GM18867 (cell line): ENCODE measurements around the gene ZSWIM5.
"Not testable (repeated sequence)": the region's sequence is repeated elsewhere in the genome, so short reads cannot be mapped to it uniquely, and the experiment has no call there.

Experiments used
- ATAC-seq: cut with Tn5 transposase; IDR thresholded peaks from one replicate; pipeline ENCODE4 v1.9.1; 2021; ENCODE audit warnings: mild to moderate bottlenecking, moderate library complexity; ENCODE audit not compliant: unreplicated experiment

Gene ZSWIM5

DNA sequence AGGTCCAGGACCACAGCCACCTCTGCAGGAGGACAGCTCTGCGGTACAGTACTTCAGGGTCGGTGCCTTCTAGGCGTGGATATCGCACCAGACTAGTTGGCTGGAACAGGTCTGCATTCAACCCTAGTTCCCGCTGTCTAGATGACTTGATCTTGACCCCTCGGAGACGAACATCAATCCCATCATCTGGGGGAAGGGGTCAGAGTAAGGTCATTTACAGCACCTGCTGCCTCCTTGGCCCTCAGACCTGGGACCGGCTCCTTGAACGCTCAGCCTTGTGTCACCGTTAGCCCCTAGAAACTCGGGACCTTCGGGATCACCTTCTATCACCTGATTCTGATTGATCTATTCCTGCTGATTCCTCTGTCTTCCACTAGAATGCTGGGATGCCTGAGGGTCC lies 197.9 kb downstream of the ZSWIM5 start:
- ATAC-seq = no peak

DNA sequence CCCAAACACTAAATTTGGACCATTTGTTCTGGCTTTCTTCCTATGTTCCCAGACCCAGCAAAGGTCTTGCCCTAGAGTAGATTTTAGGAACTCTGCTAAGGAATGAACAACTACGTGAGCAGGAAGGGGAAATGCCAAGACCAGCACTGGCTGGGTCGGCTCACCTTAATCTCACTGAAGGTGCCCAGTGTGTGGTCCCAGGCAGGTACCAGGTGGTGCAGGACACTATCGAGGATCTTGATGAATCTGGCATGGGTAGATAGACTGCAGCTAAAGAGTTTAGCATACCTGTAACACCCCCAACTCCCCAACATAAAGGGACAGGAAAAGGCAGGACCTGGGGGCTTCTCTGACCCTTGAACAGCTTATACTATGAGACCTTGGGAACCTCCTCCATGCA lies 198.3 kb downstream of the ZSWIM5 start:
- ATAC-seq = no peak

DNA sequence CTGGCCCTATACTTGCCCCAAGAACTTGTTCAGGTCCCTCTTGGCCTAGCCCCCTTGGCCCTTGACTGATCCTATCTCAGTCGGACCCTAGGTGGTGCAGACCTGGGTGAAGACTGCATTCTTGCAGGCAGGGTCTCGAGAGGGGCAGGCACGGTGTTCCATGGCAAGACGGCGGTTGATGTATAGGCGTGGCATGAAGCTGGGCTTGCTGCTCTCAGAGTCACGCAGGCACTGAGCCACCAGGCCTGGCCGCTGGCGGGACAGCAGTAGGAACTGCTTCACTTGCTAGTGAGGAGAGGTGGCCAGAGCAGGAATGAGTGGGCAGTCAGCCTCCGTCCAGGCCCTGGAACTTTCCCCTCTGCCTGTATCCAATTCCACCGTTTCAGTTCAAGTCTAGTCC lies 199.1 kb downstream of the ZSWIM5 start:
- ATAC-seq = no peak

DNA sequence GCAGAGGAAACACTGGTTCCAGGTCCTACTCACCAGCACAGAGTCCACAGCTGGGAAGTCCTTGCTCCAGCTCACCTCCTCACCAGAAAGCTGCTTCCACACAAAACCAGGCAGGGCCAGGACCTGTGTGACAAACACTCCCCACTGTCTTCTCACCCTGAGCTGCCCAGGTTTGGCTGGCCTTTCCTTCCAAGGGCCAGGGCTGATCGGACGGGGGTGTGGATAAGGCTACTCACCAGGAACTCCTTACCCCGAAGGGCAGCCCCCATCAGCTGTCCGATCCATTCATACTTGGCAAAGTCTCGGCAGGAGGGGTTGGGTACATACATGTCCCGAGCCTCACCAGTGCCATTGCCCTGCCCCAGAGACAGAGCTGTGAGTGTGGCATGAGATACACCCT lies 200.6 kb downstream of the ZSWIM5 start:
- ATAC-seq = no peak

DNA sequence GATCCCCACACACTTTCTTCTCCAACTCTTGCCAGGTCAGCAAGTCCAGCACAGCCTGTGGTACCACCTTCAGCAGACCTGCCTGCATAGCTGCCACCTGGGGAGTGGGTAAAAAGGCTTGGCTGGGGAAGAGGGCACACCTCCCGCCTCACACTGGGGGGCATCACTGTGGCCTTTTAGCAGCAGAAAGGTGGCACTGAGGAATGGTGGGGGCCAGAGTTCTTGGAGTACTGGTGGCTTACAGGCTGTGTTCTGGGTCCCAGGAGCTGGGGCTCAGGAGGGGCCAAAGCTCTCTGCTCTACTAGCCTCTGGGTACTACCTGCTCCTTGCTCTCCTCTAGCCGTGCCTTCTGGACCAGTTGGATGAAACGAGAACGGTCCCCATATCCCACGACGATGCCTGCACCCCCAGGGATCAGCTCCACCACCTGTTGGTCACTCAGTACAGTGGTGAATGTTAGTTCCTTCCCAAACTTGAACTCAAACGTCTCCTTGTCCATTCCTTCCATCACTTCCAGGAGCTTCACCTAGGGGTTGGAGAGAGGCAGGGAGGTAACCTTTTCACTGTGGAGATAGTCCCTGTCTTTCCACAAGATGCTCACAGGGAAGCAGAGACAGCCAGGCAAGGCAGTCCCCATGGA lies 202.0 kb downstream of the ZSWIM5 start:
- no peak for ATAC-seq

DNA sequence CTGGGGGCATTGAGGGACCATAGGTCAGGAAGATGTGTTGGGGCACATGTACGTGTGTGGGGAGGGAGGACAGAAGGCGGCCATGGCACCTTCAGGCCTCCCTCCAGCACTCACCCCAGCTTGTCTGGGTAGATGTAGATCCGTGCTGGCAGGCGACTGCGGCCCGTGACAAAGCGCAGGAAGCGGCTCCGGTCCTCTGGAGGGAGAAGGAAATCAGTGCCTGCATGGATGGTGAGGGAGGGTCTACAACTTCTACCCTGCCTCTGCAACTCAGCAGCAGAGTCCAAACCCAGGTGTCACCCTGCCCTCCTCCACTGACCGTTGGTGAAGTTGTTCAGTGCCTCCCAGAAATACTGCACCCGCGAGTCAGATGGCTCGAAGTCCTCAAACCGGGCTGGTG lies 202.7 kb downstream of the ZSWIM5 start:
- no peak for ATAC-seq

DNA sequence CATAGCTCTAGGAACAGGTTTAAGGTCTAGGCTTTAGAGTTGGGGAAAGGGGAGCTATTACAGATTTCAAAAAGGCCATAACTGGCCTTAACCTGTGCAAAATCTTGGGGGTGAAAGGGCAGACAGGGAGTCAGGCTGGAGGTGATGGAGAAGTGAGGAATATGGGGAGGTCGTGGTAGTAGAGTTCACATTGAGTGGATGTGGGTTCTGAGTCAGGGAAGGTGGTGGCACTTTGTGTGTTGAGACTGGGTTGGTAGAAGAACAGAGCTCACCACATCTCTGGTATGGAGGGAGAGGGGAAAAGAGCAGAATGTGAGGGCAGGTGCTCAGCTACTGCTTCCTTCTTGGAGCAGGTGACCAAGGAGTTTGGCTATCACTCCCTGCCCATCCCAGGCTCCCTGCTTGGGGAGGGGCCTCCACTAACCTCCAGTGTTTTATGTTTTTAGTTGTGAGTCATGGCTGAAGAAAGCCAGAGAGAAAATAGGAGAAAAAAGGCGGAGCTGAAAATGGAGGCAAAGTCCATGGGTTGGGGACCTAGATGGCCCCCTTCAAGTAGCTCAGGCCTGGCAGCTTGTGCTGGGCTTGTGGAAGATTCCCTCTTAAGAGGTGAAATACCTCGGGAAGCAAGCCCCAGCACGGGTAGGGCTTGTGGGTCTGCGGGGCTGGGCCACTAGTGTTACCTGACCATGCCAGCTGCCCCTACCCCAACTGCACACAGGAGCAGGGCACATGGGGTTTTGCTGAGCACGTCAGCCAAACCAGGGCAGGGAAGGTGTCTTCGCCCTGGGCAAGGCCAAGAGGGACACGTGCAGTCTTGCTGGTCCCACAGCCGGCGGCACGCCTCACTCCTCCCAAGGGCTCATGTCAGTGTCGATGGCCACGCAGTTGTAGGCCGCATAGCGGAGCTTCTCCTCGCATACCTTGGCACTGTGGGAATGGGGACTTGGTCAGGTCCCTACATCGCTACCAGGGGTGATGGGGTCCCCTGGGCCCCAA lies 203.5 kb downstream of the ZSWIM5 start:
- no peak for ATAC-seq

DNA sequence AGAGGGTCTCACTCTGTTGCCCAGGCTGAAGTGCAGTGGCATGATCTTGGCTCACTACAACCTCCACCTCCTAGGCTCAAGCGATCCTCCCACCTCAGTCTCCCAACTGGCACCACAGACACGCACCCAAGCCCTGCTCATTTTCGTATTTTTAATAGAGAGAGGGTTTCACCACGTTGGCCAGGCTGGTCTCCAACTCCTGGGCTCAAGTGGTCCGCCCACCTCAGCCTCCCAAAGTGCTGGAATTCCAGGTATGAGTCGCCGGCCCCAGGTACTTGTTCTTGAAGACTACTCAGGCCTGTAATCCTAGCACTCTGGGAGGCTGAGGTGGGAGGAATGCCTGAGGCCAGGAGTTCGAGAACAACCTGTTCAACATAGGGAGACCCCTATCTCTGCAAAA lies 204.8 kb downstream of the ZSWIM5 start:
- ATAC-seq = not testable (repeated sequence)

DNA sequence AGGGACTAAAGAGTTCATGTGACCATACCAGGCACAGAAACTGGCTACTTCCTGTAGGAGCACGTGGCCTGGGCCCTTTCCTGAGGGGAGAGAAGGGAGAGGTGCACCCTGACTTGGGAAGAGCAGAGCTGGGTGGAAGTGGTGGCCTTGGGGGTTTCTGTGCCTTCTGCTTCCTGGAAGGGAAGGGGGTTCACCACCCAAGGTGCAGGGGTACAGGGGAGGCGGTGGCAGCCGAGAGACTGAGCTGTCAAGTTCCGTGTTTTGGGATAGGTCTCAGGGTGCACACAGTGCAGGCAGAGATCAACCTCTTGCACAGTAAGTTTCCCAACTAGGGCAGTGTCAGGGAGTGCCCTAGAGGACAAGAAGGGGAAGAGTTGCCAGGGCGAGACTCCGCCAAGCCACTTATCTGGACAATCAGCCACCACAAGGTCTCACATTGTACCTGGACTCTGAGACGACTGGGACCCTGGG lies 205.4 kb downstream of the ZSWIM5 start:
- ATAC-seq = no peak

DNA sequence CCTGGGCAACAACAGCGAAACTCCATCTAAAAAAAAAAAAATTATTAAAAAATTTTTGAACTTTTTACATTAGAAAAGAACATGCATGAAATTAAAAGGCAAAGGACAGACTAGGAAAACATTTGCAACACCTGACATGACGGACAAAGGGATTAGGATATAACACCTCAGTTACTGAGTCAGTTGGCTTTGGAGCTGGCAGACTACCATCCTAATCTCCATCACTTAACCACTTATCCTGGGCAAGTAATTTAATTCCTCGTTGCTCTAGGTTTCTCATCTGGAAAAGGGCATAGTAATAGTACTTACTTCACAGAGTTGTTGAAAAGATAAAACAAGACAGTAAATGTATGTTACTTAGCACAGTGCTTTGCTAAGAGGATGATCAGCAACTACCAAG lies 207.2 kb downstream of the ZSWIM5 start:
- ATAC-seq = no peak

DNA sequence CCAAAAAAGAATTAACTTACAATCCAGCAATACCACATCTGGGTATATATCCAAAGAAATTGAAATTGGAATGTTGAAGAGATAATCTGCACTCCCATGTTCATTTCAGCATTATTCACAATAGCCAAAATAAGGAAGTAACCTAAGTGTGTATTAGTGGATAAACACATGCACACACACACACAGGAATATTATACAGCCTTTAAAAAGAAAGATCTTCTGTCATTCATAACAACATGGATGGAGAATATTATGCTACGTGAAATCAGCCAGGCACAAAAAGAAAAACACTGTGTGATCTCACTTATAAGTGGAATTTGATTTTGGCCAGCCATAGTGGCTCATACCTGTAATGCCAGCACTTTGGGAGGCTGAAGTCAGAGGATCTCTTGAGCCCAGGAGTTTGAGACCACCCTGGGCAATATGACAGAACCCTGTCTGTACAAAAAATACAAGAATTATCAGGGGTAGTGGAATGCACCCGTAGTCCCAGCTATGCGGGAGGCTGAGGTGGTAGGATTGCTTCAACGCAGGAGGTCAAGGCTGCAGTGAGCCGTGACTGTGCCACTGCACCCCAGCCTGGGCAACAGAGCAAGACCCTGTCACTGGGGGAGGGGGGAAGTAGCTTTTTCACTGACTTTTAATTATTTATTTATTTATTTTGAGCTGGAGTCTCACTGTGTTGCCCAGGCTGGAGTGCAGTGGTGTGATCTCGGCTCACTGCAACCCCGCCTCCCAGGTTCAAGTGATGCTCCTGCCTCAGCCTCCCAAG lies 210.8 kb downstream of the ZSWIM5 start:
- ATAC-seq = no peak

DNA sequence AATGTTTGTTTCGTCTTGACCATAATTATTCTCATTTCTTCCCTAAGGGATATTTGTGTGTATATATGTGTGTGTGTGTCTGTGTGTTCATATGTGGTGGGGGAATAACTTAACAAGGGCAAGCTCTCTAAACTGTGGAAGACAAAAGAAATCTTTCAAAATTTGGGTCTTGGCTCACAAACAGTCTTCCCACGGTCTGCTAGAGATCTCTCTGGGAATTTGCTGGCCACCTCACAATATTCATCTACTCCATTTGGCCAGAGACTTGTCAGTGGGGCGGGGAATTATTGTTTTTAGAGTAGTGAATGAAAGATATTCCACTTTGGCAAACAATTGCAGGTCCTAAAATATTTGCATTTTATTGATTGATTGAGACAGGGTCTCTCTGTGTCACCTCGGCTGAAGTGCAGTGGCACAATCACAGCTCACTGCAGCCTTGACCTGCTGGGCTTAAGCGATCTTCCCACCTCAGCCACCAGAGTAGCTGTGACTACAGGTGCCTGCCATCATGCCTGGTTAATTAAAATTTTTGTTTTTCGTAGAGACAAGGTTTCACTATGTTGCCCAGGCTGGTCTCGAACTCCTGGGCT lies 212.0 kb downstream of the ZSWIM5 start:
- ATAC-seq = no peak

DNA sequence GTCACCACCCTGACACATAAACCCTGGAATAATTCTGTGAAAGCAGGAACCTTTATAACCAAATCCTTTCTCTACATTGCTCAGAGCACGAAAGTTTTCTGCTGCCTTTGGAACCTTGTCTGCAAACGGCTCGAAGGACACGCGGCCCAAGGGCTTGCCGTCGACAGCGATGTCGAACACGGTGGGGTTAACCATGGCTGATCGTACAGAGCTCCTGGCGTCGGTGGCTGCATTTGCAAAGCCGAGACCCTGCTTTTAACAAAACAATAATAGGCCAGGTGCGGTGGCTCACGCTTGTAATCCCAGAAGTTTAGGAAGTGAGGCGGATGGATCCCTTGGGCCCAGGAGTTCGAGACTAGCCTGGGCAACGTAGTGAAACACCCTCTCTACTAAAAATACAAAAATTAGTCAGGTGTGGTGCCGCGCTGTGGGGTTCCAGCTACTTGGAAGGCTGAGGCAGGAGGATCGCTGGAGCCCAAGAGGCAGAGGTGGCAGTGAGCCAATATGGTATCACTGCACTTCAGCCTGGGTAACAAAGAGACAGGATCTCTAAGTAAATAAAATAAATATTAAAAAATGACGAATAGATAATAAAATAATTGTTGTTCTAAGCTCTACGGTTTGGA lies 217.8 kb downstream of the ZSWIM5 start:
- no peak for ATAC-seq

DNA sequence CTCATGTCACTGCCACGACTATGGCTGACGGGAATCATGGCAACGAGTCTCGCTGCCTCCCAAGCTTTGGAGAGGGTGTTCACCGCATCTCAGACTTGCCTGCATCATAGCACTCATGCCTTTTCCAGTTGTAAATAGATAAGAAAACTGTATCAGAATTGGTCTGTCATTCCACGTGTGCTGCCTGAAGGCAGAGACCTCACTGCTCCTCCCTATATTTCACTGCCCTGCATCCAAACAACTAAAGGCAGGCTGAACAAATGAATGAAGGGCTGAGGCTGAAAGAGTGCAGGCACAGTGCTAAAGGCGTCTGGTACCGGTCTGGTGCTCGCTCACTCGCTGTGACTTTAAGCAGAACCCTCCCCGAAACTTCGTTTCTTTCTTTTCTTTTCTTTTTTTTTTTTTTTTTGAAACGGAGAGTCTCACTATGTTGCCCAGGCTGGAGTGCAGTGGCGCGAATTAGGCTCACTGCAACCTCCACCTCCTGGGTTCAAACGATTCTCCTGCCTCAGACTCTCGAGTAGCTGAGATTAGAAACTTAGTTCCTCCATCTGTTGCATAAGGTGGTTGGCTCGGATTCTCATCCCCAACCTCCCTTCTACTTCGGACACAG lies 220.6 kb downstream of the ZSWIM5 start:
- peak; percentile 4 for ATAC-seq

DNA sequence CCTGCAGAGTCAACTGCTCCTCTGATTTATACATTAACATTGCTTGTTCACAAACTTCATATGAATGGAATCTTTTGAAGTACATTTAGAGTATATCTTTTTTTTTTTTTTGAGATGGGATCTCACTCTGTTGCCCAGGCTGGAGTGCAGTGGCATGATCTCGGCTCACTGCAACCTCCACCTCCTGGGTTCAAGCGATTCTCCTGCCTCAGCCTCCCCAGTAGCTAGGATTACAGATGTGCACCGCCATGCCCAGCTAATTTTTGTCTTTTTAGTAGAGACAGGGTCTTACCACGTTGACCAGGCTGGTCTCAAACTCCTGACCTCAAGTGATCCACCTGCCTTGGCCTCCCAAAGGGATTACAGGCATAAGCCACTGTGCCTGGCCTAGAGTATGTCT lies 229.0 kb downstream of the ZSWIM5 start:
- not testable (repeated sequence) for ATAC-seq

DNA sequence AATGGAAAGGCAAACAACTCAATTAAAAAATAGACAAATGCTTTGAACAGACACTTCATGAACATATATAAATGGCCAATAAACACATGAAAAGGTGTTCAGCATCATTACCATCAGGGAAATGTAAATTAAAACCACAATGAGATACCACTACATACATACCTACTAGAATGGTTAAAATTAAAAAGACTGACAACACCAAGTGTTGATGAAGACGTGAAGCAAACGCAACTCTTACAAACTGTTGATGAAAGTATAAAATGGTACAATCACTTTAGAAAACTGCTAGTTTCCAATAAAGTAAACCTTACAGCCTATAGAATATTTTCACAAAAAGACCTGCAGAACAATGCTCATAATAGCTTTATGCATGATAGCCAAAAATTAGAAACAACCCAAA lies 230.2 kb downstream of the ZSWIM5 start:
- no peak for ATAC-seq

DNA sequence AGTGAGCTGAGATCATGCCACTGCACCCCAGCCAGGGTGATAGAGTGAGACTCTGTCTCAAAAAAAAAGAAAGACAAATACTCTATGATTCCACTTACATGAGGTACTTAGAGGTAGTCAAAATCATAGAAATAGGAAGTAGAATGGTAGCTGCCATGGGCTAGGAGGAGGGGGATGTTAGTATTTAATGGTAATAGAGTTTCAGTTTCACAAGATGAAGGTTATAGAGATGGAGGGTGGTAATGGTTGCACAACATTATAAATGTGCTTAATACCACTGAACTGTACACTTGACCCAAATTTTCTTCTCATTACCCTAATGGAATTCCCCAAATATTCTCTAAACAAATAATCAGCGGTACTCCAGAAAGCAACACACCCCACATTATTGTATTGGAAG lies 232.8 kb downstream of the ZSWIM5 start:
- ATAC-seq = no peak

DNA sequence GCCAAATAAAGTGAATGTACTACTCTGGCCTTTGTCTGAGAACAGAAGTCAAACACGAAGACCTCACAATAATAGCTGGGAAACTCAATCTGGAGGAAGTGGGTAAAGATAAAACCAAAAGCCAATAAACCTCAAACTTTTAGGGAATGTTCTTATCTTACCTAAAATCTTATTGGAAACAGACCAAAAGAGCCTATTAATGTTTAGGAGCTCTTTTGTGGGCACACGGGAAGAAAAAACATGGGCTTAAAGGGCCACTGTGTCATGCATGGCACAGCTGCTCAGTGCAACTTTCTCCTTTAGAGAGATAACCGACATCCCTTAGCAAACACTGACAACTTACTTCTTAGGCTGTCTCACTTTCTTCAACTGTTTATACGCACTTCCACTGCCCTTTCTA lies 236.1 kb downstream of the ZSWIM5 start:
- no peak for ATAC-seq
